Hepatocyte (in vitro differentiated cells): Measurements from ENCODE around the gene UGT1A7. TPM values are rescaled to one million over a fixed set of nuclear protein-coding genes. Genes with fewer than 3 reads are reported as not detected.

Experiments
- DNase-seq: peaks from one replicate; pipeline ENCODE4 v3.0.0-alpha.2; 2016; ENCODE audit warnings: low spot score
- H2AFZ ChIP-seq: fragments of 200-600 bp; sonication (generic); 2 replicates; pipeline ENCODE4 v1.6.0; 2016; ENCODE audit warnings: antibody characterized with exemption, mild to moderate bottlenecking
- H3K27ac ChIP-seq: fragments of 200-600 bp; sonication (generic); 2 replicates; pipeline ENCODE4 v1.5.1; 2016; ENCODE audit warnings: mild to moderate bottlenecking
- H3K27me3 ChIP-seq: fragments of 200-600 bp; sonication (generic); 2 replicates; pipeline ENCODE4 v1.6.1; 2016
- H3K36me3 ChIP-seq: fragments of 200-600 bp; sonication (generic); replicated peaks from 2 replicates; pipeline ENCODE4 v1.5.1; 2016; ENCODE audit warnings: low read depth; ENCODE audit not compliant: insufficient read depth
- H3K4me1 ChIP-seq: fragments of 200-600 bp; sonication (generic); 2 replicates; pipeline ENCODE4 v1.5.1; 2016; ENCODE audit warnings: mild to moderate bottlenecking, moderate library complexity; ENCODE audit not compliant: insufficient read depth
- H3K4me2 ChIP-seq: fragments of 200-600 bp; sonication (generic); 2 replicates; pipeline ENCODE4 v1.6.0; 2016
- H3K4me3 ChIP-seq: fragments of 200-600 bp; sonication (generic); 2 replicates; pipeline ENCODE4 v1.5.1; 2016; ENCODE audit warnings: mild to moderate bottlenecking
- H3K79me2 ChIP-seq: fragments of 200-600 bp; sonication (generic); 2 replicates; pipeline ENCODE4 v1.6.0; 2017; ENCODE audit warnings: mild to moderate bottlenecking
- H3K9me2 ChIP-seq: fragments of 200-600 bp; sonication (generic); replicated peaks from 2 replicates; pipeline ENCODE4 v1.6.0; 2017; ENCODE audit warnings: mild to moderate bottlenecking; ENCODE audit not compliant: insufficient read depth
- H3K9me3 ChIP-seq: fragments of 200-600 bp; sonication (generic); 2 replicates; pipeline ENCODE4 v1.5.1; 2016; ENCODE audit warnings: low read depth, mild to moderate bottlenecking
- H4K20me1 ChIP-seq: fragments of 200-600 bp; sonication (generic); 2 replicates; pipeline ENCODE4 v1.6.0; 2016; ENCODE audit warnings: mild to moderate bottlenecking; ENCODE audit not compliant: insufficient read depth, poor library complexity, severe bottlenecking
- EZH2 ChIP-seq: fragments of 200-600 bp; sonication (generic); IDR thresholded peaks from 2 replicates; pipeline ENCODE4 v1.6.1; 2016; ENCODE audit warnings: antibody characterized with exemption, mild to moderate bottlenecking, borderline replicate concordance
- EZH2phosphoT487 ChIP-seq: fragments of 200-600 bp; sonication (generic); IDR thresholded peaks from one replicate; pipeline ENCODE4 v1.6.1; 2018; ENCODE audit warnings: antibody characterized with exemption, mild to moderate bottlenecking, low read depth, moderate library complexity; ENCODE audit not compliant: unreplicated experiment, severe bottlenecking
- WGBS: methylation state at CpG from one replicate; pipeline ENCODE4 v1.1.6; 2016; ENCODE audit warnings: low lambda C conversion rate; ENCODE audit errors: missing lambda C conversion rate; 5-methylcytosine and 5-hydroxymethylcytosine counted together
- polyA plus RNA-seq: library from polyadenylated mRNA; unstranded; fragments of >200 nt; fragmentation: Nextera tagmentation; extraction: Ambion mirVana; gene quantifications from 2 replicates; pipeline ENCODE4 v1.2.1, GENCODE V29; 2016
- total RNA-seq: library from RNA; depleted of rRNA; stranded (reverse); fragments of >200 nt; gene quantifications from 2 replicates; pipeline ENCODE4 v1.2.3, GENCODE V29; 2014
- TF ChIP-seq, protein P1 (sequence below): fragments of 200-600 bp; sonication (generic); IDR thresholded peaks from 2 replicates; pipeline ENCODE4 v1.5.1; 2016; ENCODE audit warnings: antibody characterized with exemption, mild to moderate bottlenecking; ENCODE audit not compliant: poor library complexity

The UGT1A7 gene
- total and polyA plus RNA-seq, 2 experiments from 2014 or later, result 0.07 TPM; not detected in 1

DNA sequence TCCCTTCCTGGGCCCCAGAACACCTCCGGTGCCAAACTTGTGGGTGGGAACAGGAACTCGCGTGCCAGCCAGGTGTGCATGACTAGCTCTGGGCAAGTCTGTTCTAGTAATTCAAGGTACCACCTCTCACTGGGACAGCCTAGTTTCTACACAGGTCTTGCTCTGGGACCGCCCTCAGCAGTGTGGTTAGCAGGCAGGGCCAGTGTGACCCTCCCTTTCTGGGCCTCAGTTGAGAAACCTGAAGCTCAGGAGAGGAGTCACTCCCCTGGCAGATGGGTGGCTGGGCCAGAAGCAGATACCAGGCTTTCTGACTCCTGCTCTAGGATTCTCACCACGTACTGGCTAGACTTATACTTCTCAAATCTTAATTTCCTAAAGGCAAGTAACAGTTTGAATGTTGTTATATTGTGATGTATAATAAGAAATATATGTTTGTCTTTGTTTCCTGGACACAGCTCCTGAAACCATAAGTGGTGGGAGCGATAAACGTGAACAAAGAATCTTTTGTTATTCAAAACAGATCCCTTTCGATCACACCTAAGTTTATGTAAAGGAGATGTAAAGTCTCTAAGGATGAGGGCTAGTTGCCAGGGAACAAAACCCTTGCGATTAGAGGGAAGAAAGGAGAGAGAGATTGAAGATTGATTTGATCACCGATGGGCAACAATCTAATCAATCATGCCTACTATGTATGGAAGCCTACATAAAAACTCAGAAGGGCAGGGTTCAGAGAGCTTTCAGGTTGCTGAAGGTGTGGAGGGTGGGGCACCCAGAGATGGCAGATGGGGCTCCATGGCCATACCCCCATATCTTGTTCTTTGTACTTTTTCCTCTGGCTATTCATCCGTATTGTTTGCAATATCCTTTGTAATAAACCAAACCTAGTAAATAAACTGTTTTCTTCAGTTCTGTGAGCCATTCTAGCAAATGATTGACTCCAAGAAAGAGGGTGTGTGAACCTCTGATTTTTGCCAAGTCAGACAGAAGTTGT, 10.0 kb downstream of the UGT1A7 start:
- Histone ChIP-seq H4K20me1 (no peaks in the 10 kb centered on the region), H3K27ac (no peak overlapping the region), H2AFZ (no peak overlapping the region), H3K4me3 (no peak overlapping the region), H3K4me2 (no peak overlapping the region), H3K27me3 (no peaks in the 10 kb centered on the region), H3K79me2 (no peaks in the 10 kb centered on the region), H3K9me2 (no peaks in the 10 kb centered on the region), H3K9me3 (no peaks in the 10 kb centered on the region), H3K4me1 (peaks cover 5% of the 10 kb centered on the region), H3K36me3 (no peaks in the 10 kb centered on the region)
- no peak for DNase-seq
- 94% methylated on average over 11 of the region's 11 CpGs for WGBS
- TF ChIP-seq, protein P1, sequence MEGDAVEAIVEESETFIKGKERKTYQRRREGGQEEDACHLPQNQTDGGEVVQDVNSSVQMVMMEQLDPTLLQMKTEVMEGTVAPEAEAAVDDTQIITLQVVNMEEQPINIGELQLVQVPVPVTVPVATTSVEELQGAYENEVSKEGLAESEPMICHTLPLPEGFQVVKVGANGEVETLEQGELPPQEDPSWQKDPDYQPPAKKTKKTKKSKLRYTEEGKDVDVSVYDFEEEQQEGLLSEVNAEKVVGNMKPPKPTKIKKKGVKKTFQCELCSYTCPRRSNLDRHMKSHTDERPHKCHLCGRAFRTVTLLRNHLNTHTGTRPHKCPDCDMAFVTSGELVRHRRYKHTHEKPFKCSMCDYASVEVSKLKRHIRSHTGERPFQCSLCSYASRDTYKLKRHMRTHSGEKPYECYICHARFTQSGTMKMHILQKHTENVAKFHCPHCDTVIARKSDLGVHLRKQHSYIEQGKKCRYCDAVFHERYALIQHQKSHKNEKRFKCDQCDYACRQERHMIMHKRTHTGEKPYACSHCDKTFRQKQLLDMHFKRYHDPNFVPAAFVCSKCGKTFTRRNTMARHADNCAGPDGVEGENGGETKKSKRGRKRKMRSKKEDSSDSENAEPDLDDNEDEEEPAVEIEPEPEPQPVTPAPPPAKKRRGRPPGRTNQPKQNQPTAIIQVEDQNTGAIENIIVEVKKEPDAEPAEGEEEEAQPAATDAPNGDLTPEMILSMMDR, result no peak
- TF ChIP-seq EZH2phosphoT487, result no peak
- no peak for TF ChIP-seq EZH2

DNA sequence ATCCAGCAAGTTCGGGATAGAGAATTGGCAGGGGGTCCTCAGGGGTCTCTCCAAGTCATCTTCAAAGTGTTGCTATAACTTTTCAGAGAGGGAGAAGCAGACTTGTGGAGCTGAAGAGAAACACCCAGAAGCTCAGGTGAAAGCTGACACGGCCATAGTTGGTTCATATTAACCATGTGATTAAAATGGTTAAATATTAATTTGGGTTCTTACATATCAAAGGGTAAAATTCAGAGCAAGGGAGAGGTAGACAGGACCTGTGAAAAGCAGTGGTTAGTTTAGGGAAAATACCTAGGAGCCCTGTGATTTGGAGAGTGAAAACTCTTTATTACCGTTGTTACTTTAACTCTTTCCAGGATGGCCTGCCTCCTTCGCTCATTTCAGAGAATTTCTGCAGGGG, 10.9 kb downstream of the UGT1A7 start, which contains the start of gene UGT1A6:
Gene UGT1A6, plus strand, starts transcription at position 243 of the 400 bp plus-strand sequence. Its CDS starts 115 bp downstream, at position 358.
- H3K36me3 ChIP-seq, result no peaks in the 10 kb centered on the region
- no peak within 1 kb of the TSS for H2AFZ ChIP-seq
- H3K9me3 ChIP-seq, result no peaks in the 10 kb centered on the region
- no peak for DNase-seq
- no peaks in the 10 kb centered on the region for H3K9me2 ChIP-seq
- H3K4me3 ChIP-seq, result no peak within 1 kb of the TSS
- H3K27ac ChIP-seq, result no peak within 1 kb of the TSS
- H4K20me1 ChIP-seq, result no peaks in the 10 kb centered on the region
- 84% methylated on average over 4 of the region's 4 CpGs for WGBS
- H3K4me2 ChIP-seq, result no peak within 1 kb of the TSS
- H3K27me3 ChIP-seq, result no peaks in the 10 kb centered on the region
- peaks cover 5% of the 10 kb centered on the region for H3K4me1 ChIP-seq
- TF ChIP-seq EZH2 (no peak), EZH2phosphoT487 (no peak)
- TF ChIP-seq, protein P1, result no peak
- no peaks in the 10 kb centered on the region for H3K79me2 ChIP-seq

DNA sequence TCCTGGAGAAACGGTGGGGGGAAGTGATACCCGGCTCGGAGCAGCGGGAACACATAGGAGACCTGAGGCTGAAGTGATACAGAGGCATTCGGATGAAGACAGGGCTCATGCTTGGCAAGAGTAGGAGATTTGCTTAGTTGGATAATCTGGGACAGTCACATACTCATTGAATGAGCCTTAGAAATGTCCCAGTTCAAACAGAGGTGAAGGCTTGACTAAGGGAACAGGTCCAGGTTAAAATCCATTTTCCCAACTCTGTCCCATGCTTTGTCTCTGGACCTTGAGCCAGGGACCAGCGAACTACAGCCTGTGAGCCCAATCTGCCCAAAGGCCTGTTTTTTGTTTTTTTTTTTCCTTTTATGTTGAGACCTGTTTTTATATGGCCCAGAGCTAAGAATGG, 12.3 kb downstream of the UGT1A7 start:
- peaks cover 5% of the 10 kb centered on the region for H3K4me1 ChIP-seq
- H3K27ac ChIP-seq, result no peak overlapping the region
- no peaks in the 10 kb centered on the region for H3K36me3 ChIP-seq
- H3K79me2 ChIP-seq, result no peaks in the 10 kb centered on the region
- H3K27me3 ChIP-seq, result no peaks in the 10 kb centered on the region
- TF ChIP-seq, protein P1, result no peak
- no peak for TF ChIP-seq EZH2phosphoT487
- no peak for TF ChIP-seq EZH2
- H4K20me1 ChIP-seq, result no peaks in the 10 kb centered on the region
- no peak overlapping the region for H2AFZ ChIP-seq
- no peak for DNase-seq
- no peak overlapping the region for H3K4me3 ChIP-seq
- WGBS, result 94% methylated on average over 6 of the region's 6 CpGs
- no peaks in the 10 kb centered on the region for H3K9me2 ChIP-seq
- no peak overlapping the region for H3K4me2 ChIP-seq
- H3K9me3 ChIP-seq, result no peaks in the 10 kb centered on the region
